CMK (cell line): ENCODE measurements around the gene TSHR.
"Not testable (repeated sequence)": the region's sequence is repeated elsewhere in the genome, so short reads cannot be mapped to it uniquely, and the experiment has no call there.

Experiments used
- DNase-seq: peaks from one replicate; pipeline ENCODE4 v3.0.0-alpha.2; 2010; ENCODE audit warnings: low read depth

TSHR gene

DNA sequence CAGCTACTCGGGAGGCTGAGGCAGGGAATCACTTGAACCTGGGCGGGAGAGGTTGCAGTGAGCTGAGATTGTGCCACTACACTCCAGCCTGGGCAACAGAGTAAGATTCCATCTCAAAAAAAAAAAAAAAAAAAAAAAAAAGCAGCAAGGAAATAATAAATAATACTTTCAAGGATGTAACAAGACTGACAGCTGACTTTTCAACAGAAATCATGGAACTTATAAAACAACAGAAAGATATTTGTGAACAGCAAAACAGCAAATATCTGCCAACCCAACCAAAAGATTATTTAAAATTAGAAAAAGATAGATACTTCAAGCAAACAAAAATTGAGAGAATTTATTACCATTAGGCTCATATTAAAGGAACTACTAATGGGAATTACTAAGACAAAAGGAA, 115.1 kb downstream of the TSHR start:
- DNase-seq: no peak

DNA sequence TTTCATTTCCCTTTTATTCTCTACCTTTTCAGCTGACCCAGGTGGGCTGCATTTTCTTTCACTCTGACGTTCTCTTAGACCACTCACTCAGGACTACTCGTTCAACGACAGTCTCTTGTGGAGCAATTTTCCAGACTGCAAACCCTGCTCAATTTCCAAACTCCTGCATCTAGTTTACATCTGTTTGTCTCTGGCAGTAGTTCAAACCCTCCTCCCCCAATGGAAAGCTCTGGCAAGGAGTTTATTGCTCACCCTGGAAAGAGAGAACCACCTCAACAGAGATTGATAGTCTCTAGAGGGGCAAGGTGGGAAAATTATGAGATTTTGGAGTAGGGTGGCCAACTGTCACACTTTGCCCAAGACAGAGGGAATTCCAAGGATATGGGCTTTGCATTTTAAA, 130.2 kb downstream of the TSHR start:
- DNase-seq: no peak

DNA sequence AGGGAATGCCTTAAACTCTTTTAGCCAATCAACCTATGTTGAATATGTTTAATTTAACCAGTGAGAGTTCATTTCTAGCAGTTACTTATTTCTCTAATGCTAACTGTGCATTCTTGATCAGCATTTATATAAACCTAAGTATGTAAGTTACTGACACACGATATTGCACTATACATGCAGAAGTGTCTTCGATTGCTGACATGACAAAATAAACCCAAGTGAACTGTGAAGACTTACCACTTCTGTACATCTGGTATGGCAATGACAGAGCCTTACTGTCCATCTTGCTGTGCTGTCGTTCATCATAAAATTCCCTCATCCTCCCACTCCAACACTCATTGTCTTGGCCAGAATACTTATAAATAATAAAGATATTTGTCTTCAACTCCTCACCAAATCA, 131.8 kb downstream of the TSHR start:
- DNase-seq: no peak

DNA sequence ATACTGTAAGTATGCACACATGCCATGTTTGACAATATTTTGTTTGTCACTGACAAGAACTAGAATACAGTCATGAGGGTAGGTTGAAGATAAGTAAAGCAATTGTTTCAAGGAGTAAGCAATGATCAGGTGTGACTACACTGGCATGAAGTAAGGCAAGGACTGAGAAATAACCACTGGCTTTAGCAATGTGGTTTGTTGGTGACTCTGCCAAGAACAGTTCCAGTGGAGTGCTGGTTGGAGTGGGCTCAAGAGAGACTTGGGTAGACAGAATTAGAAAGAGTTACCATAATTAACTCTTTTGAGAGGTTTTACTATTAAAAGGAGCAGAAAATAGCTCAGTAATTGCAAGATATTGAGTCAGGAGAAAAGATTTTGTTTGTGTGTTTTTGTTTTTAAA, 135.7 kb downstream of the TSHR start:
- DNase-seq: no peak

DNA sequence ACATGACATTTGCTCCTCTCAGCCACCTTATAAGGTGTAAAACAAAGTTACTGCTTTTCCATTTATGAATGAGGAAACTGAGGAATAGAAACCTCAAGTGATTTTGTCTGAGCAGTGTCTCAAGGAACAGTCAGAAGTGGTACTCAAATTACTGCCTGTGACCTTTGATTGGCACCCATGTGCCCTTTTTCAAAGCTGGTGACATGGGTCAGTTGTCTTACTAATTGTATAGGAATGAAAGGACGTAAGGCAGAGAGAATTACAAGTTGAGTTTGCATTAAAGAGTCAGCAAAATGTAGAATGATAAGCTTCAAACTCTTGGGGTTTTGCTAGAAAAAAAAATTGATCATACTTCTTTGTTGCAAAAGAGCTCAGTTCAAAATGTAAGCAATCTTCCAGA, 136.2 kb downstream of the TSHR start:
- no peak for DNase-seq

DNA sequence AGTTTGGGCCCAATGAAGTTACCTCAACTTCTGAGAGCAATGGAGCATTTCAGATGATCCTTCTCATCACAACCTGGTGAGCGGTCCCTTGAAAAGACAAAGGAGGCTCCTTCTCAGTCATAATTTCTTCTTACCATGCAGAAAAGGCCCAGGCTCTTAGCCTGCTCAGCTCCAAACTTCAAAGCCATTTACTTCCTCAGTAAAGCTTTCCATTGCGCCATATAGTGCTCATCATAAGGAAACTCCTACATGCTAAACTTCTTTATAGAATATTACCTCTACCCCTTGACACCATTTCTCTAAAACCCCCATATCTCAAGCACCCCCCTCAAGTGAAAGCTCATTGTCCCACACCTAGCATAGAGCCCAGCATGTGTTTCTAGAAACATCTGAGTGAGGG, 138.2 kb downstream of the TSHR start:
- DNase-seq: no peak

DNA sequence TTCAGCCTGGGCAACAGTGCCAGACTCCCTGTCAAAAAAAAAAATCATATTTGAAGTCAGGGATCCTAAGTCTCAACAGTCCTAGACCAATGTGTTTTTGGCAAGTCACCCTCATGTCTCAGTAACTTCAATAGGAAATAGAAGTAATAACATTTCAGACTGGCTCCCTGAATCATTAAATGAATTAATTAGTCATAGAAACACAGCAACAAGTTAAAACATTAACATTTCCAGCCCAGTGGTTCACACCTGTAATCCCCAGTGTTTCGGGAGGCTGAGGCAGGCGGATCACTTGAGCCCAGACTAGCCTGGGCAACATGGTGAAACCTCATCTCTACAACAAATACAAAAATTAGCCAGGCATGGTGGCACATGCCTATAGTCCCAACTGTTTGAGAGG, 140.1 kb downstream of the TSHR start:
- DNase-seq: no peak

DNA sequence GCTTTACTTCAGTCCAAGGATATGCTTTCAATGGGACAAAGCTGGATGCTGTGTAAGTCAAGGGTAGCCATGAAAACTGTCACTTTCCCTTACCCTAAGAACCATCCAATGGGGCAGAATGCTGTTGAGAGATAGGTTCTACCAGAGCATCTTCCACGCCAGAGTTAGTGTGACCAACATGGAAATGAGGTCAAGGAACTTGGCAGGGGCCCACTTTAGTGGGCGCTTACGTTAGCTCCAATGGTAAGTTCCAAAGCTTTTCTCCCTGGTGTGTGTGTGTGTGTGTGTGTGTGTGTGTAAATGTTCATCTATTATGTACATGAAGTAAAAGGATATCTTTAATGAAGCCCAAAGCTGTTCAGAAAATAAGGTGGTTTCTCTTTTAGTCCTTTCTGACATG, 141.2 kb downstream of the TSHR start:
- no peak for DNase-seq

DNA sequence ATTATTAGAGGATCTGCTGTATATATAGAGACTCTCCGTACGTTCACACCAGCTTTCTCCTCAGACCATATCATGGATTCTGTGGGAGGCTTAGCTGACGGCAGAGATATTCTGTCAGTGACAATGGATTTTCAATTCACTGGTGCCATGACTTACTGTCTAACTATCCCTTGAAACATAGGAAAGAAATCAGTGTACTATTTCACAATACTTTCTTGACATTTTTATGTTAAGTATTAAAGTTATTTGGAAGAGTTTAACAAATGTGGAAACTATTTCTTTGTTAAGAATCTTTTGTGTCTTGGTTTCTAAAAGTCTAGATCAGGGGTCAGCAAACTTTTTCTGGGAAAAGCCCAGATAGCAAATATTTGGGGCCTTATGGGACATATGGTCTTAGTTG, 146.8 kb downstream of the TSHR start:
- DNase-seq: no peak

DNA sequence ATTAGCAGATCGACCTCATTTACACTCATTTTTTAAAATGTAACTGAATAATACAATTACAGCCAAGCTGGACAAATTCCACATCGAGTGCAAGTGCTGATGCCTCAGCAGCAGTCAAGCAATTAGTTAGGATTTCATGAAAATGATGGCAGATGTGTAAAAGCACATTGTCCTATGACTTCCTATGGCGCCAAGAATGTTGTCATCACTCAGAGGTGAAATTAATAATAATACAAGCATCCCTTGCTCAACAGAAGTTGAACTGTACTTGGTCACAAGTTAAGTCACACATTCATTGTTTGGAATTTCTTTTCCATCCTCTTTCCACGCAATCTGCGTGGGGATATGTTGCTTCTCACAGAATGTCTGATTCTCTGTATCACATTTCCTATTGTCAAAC, 148.0 kb downstream of the TSHR start:
- no peak for DNase-seq

DNA sequence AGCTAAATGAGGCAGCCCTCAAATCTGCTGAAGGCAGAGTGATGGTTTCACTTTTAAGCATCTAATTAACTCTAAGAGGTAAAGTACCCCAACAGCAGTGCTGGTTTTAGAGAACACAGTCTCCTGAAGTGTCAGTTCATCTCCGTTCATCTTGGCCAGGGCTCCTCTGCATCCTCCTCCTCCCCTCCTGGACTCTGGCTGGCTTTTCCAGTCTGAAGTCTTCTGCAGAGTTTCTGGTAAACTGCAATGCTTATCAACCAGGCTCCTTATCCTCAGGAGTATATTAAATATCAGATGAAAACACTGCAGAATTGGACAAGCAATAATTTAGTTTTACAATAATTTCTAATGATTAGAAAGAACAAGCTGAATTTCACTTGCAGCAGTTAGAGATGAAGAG, 150.0 kb downstream of the TSHR start:
- DNase-seq: no peak

DNA sequence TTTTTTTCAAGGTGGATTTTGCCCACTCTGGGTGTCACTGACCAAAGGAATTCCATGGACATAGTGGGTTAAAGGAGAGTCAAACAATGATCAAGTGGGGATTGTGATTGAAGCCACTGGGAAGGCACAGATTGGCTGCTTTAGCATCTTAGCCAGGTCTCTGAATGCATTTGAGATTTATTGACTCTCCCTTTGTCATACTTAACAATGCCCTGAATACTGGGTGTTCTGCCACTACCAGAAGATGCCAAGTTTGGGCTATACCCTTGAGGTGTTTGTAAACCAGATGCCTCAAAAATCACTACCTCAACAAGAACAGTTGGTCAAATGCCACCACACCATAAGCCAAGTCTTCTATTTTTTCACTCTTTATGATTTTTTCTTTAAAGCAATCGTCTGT, 150.5 kb downstream of the TSHR start:
- DNase-seq: no peak

DNA sequence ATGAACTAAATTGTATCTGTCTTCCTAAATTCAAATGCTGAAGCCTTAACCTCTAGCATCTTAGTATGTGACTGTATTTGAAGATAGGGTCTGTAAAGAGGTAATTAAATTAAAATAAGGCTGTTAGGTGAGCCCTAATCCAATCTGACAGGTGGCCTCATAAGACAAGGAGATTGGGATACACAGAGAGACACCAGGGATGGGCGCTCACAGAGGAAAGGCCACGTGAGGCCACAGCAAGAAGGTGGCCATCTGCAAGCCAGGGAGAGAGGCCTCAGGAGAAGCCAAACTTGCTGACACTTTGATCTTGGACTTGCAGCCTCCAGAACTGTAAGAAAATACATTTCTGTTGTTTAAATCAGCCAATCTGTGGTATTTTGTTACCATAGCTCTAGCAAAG, 154.8 kb downstream of the TSHR start:
- DNase-seq: no peak

DNA sequence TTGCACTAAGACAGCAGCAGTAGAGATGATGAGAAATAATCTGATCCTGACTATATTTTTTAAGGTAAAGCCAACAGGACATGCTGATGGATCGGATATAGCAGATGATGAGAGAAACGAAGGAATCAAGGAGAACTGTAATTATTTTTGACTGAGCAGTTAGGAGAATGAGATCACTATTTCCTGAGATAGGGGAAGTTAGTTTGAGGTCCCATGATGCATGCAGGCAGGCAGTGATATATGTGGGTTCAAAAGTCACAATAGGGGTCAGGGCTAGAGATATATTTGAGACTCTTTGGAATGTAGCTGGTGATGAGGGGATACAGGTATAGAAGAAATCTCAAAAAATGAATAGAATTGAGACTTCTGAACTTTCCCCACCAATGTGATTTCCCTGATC, 157.8 kb downstream of the TSHR start:
- DNase-seq: no peak

DNA sequence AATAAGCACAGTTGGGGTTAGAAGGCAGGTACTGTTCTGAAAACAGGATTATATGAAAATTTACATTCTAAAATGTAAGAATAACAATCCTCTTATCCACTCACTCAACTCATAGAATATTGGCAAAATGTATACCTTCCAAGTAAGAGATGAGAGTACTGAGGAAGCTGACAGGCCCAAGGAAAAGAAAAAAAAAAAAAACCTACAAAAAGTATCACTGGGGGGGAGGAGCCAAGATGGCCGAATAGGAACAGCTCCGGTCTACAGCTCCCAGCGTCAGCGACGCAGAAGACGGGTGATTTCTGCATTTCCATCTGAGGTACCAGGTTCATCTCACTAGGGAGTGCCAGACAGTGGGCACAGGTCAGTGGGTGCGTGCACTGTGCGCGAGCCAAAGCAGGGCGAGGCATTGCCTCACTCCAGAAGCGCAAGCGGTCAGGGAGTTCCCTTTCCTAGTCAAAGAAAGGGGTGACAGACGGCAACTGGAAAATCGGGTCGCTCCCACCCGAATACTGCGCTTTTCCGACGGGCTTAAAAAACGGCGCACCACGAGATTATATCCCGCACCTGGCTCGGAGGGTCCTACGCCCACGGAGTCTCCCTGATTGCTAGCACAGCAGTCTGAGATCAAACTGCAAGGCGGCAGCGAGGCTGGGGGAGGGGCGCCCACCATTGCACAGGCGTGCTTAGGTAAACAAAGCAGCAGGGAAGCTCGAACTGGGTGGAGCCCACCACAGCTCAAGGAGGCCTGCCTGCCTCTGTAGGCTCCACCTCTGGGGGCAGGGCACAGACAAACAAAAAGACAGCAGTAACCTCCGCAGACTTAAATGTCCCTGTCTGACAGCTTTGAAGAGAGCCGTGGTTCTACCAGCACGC, 158.8 kb downstream of the TSHR start:
- not testable (repeated sequence) for DNase-seq

DNA sequence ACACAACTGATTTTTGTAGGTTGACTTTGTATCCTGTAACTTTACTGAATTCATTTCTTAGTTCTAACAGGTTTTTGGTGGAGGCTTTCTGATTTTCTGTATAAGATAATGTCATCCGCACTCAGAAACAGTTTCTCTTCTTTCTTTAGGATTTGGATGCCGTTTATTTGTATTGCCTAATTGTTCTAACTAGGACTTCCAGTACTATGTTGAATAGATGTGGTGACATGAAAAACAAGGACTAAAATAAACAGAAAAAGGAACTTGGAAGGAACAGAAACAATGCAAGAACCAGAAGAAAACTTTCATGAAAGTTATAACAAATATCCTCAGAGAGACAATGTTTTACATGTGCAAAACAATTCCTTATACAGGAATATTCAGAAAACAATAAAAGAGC, 165.1 kb downstream of the TSHR start:
- DNase-seq: no peak

DNA sequence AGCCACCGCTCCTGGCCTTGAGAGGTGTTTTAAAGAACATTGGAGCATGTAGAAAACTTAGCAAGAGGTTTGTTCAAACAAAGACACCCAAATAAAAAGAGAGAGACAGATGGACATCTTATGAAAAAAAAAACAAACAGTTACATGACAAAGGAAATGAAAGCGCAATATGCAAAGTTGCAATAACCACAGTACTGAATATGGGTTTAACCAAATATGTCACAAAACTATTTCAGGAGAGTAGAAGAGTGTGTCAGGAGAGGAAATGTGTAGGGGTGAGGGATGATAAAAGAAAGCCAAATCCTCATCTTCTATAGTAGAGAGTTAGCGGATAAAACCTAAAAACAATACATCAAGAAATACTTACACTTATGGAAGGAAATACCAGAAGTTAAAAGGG, 166.9 kb downstream of the TSHR start:
- DNase-seq: no peak

DNA sequence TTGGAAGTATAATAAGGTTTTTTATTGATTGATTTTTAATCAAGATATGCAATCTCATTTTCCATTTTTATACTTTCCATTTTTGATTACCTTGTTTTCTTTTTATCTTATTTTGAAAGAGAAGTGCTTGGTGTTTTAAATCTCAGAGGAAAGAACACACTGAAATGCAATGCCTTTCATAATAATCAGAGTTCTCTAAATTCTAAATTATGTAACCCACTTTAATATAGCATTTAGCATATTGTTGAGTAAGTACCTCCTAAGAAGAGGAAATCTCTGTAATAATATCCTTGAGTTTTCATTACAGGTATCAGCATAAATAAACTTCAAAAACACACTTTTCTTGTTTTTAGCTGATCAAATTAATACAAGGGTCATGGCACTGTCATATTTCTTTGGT, 168.4 kb downstream of the TSHR start:
- no peak for DNase-seq

DNA sequence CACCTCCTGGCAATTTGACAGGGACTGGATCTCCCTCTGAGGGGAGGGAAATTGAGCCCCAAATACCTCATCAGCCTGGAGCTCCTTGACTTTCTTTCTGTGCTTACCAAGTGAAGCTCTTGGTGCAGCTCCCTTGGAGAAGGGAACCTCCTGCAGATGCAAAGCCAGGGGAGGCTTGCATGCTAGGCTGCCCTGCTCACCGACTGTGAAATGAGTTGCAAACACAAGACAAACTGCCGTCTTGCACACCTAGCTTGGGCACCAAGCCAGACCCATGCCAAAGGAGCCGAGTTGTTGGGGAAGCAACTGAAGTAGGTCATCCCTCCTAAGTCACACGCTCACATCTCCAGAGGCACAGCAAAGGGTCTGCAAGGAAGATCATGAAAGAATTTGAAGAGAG, 170.1 kb downstream of the TSHR start:
- DNase-seq: no peak

DNA sequence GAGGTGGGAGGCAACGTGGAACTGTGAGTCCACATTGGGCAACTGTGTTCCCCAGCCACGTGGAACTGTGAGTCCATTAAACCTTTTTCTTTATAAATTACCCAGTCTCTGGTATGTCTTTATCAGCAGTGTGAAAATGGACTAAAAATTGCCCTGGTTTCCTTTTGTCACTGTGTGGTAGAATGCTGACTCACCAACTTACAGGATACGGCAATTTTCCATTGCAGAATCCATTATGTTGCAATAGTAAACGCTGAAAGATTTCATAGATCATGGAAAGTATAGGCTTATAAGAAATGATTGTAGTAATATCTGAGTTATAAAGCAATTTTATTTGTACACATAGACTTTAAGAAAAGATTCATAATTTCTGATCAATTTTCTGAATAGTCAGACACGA, 172.4 kb downstream of the TSHR start:
- no peak for DNase-seq

DNA sequence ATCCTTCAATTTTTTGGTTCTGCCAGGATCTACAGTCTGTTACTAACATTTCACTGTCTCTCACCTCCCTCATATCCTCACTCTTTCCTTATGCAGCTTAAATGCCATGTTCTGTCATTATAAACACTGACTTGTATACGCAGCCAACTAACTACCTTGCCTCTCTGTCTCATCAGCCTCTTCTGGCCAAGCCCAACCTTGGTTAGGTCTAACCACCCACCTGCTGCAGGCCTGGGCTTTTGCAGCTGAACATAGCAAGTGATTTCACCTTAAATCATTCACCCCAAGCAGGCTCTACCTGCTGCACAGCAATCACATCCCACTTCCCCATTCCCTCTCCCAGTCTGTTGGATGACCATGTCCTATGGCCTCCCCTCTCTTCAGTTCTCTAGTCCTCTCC, 173.8 kb downstream of the TSHR start:
- no peak for DNase-seq

DNA sequence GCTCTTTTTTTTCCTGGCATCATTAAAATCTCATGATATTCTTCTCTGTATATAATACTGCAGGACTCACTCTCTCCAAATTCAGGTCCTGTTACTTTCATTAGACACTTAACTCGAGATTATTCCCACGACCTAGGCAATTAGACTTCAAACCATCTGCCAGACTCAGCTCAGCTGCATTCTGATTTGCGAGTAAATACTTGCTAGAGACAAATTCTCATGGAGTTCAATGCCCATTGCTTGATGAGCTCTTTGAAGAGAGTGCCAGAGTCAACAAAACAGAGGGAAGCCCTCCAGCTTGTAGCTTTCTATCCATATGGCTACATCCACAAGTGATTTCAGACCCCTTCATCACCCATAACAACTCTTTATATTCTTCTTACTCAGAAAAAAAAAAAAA, 177.0 kb downstream of the TSHR start:
- no peak for DNase-seq

DNA sequence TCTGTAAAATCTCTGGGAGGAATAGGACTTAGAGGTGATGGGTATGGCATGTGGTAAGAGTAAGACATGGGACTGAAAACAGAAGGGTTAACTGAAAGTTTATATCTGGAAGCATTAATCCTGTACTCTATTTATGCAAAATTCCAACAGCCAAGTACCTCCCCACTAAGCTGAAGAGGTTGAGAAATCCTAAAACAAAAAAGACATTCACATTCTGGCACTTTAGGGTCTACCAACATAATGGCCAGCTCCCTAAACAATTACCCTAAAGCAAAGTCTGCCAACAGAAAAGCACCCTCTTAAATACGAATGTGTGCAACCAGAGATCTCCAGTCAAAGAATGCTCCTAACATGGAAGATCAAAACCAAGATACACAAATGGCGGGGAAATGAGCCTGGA, 178.0 kb downstream of the TSHR start:
- no peak for DNase-seq

DNA sequence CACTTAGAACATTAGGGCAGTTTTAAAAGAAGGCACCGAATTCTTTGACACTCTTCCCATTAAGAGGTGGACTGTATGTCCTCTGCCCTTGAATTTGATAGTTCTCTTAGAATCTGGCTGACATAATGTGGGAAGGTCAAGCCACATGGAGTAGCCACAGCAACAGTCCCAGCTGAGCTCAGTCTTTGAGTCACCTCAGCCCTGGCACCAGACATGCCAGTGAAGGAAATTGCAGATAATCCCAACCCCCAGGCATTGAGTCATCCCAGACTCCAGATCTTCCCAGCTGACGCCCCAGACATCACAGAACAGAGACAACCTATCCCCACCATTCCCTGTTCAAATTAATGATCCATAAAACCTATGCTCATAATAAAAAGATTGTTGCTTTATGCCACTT, 181.9 kb downstream of the TSHR start:
- DNase-seq: no peak

DNA sequence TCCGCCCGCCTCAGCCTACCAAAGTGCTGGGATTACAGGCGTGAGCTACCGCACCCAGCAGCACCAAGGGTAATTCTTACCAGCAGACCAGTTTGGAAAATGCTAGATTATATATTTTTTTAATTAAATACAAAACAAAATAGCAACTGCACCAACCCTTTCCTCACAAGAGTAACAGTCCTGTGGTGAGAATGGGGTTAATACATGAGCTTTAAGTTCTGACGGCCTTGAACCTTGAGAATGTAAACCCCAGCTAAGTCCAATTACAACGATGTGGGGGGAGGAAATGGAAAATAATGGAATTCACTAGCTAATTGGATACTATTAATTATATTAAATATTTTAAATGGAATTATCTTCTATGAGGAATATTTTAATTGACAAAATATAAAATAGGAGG, 183.0 kb downstream of the TSHR start:
- DNase-seq: no peak
